IMR-90 (cell line): Measurements from ENCODE around the gene TRAPPC8. TPM values are rescaled to one million over a fixed set of nuclear protein-coding genes. Genes with fewer than 3 reads are reported as not detected.

Experiments used
- ATAC-seq: fragments of 200-7000 bp; cut with Tn5 transposase; 2 replicates; pipeline ENCODE4 v1.9.1; 2020; ENCODE audit warnings: low read depth, mild to moderate bottlenecking, moderate library complexity
- BruUV-seq: library from RNA; stranded (reverse); fragments of 400-500 nt; replicated peaks from 2 replicates; lab custom pipeline; 2021; lab: Mats Ljungman, UMichigan
- CTCF ChIA-PET: fragments of 300-600 bp; formaldehyde crosslinking; extraction: SDS; loops from one replicate; lab custom pipeline; 2021; ENCODE audit warnings: antibody characterized with exemption; lab: Yijun Ruan, JAX
- POLR2A ChIA-PET: fragments of 300-600 bp; sonication (Branson Sonifier 250); formaldehyde crosslinking; loops from one replicate; lab custom pipeline; 2022; ENCODE audit warnings: antibody characterized with exemption; ENCODE audit not compliant: unreplicated experiment; lab: Charles Lee
- DNase-seq: peaks from one replicate; pipeline ENCODE4 v3.0.0; 2013
- H2AFZ ChIP-seq: replicated peaks from 2 replicates; pipeline ENCODE3; 2013; ENCODE audit warnings: low read length, mild to moderate bottlenecking; ENCODE audit not compliant: poor library complexity
- H2AK5ac ChIP-seq: 2 replicates; pipeline ENCODE4 v1.6.1; 2013; ENCODE audit warnings: low read depth, low read length, inconsistent platforms
- H2AK9ac ChIP-seq: replicated peaks from 2 replicates; pipeline ENCODE3; 2013; ENCODE audit warnings: mild to moderate bottlenecking, low read depth, low read length, moderate library complexity; ENCODE audit not compliant: poor library complexity
- H2BK120ac ChIP-seq: 2 replicates; pipeline ENCODE4 v1.6.1; 2013; ENCODE audit warnings: low read depth, low read length, inconsistent platforms
- H2BK15ac ChIP-seq: 3 replicates; pipeline ENCODE4 v1.6.1; 2013; ENCODE audit warnings: low read depth, low read length, inconsistent platforms
- H2BK20ac ChIP-seq: 2 replicates; pipeline ENCODE4 v1.6.1; 2013; ENCODE audit warnings: low read depth, mild to moderate bottlenecking, inconsistent platforms, low read length, moderate library complexity
- H2BK5ac ChIP-seq: 2 replicates; pipeline ENCODE4 v1.6.1; 2013; ENCODE audit warnings: mild to moderate bottlenecking, low read depth, low read length, inconsistent platforms; ENCODE audit not compliant: poor library complexity, severe bottlenecking
- H3K14ac ChIP-seq: replicated peaks from 2 replicates; pipeline ENCODE4 v1.6.1; 2013; ENCODE audit warnings: low read depth, low read length, inconsistent platforms
- H3K18ac ChIP-seq: 2 replicates; pipeline ENCODE4 v1.6.1; 2013; ENCODE audit warnings: low read depth, low read length, control low read depth
- H3K23ac ChIP-seq: 2 replicates; pipeline ENCODE4 v1.6.1; 2013; ENCODE audit warnings: low read depth, low read length, inconsistent platforms
- H3K27ac ChIP-seq: 2 replicates; pipeline ENCODE4 v1.5.1; 2013; ENCODE audit warnings: mild to moderate bottlenecking, control low read depth, low read length; ENCODE audit not compliant: insufficient read depth
- H3K27me3 ChIP-seq: 2 replicates; pipeline ENCODE4 v1.6.1; 2013; ENCODE audit warnings: low read length; ENCODE audit not compliant: control insufficient read depth, insufficient read depth
- H3K36me3 ChIP-seq: 2 replicates; pipeline ENCODE4 v1.6.1; 2013; ENCODE audit warnings: low read length, mixed read lengths; ENCODE audit not compliant: control insufficient read depth, insufficient read depth
- H3K4ac ChIP-seq: 2 replicates; pipeline ENCODE4 v1.6.1; 2013; ENCODE audit warnings: low read depth, low read length, inconsistent platforms
- H3K4me1 ChIP-seq: 2 replicates; pipeline ENCODE4 v1.6.1; 2013; ENCODE audit warnings: low read length, mixed read lengths; ENCODE audit not compliant: control insufficient read depth, insufficient read depth
- H3K4me2 ChIP-seq: 2 replicates; pipeline ENCODE4 v1.6.1; 2013; ENCODE audit warnings: low read depth, mild to moderate bottlenecking, control low read depth, low read length, moderate library complexity
- H3K4me3 ChIP-seq: 2 replicates; pipeline ENCODE4 v1.5.1; 2013; ENCODE audit warnings: low read depth, mild to moderate bottlenecking, control low read depth, low read length, moderate library complexity; ENCODE audit not compliant: insufficient read depth
- H3K56ac ChIP-seq: 2 replicates; pipeline ENCODE4 v1.6.1; 2013; ENCODE audit warnings: low read length, inconsistent platforms; ENCODE audit not compliant: insufficient read depth; ENCODE audit errors: extremely low read depth
- H3K79me1 ChIP-seq, 2 experiments: 2 replicates each; pipeline ENCODE4 v1.6.1; 2013; ENCODE audit warnings: low read length in 2 of 2, inconsistent platforms in 1 of 2, low read depth in 1 of 2
- H3K9ac ChIP-seq: 2 replicates; pipeline ENCODE4 v1.6.1; 2013; ENCODE audit warnings: low read depth, low read length, control low read depth
- H3K9me1 ChIP-seq: 2 replicates; pipeline ENCODE4 v1.6.1; 2013; ENCODE audit warnings: low read length, inconsistent platforms; ENCODE audit not compliant: insufficient read depth
- H3K9me3 ChIP-seq: 2 replicates; pipeline ENCODE4 v1.6.1; 2013; ENCODE audit warnings: low read length; ENCODE audit not compliant: control insufficient read depth, insufficient read depth
- H4K20me1 ChIP-seq: 2 replicates; pipeline ENCODE4 v1.6.1; 2013; ENCODE audit warnings: low read length, inconsistent platforms; ENCODE audit not compliant: insufficient read depth
- H4K5ac ChIP-seq: 2 replicates; pipeline ENCODE4 v1.6.1; 2013; ENCODE audit warnings: mild to moderate bottlenecking, low read depth, low read length, control low read depth
- H4K8ac ChIP-seq, 2 experiments: 2 replicates each; pipeline ENCODE4 v1.6.1; 2013; ENCODE audit warnings: low read depth in 2 of 2, low read length in 2 of 2, control low read depth in 1 of 2, inconsistent platforms in 1 of 2
- H4K91ac ChIP-seq: 2 replicates; pipeline ENCODE4 v1.6.1; 2013; ENCODE audit warnings: low read depth, low read length, inconsistent platforms; ENCODE audit not compliant: insufficient read depth
- BHLHE40 ChIP-seq: fragments of 150-350 bp; IDR thresholded peaks from 2 replicates; pipeline ENCODE4 v1.6.1; 2016; ENCODE audit warnings: mild to moderate bottlenecking, low read depth, low read length
- CEBPB ChIP-seq: IDR thresholded peaks from 2 replicates; pipeline ENCODE4 v1.6.1; 2012; ENCODE audit warnings: low read depth, low read length, improper control_type of control experiment
- CHD1 ChIP-seq: IDR thresholded peaks from 2 replicates; pipeline ENCODE4 v1.6.1; 2012; ENCODE audit warnings: low read depth, low read length, improper control_type of control experiment
- CTCF ChIP-seq: conservative IDR thresholded peaks from 2 replicates; pipeline ENCODE4 v1.5.1; 2012; ENCODE audit warnings: mild to moderate bottlenecking, low read depth, low read length, improper control_type of control experiment
- ELK1 ChIP-seq: fragments of 150-350 bp; IDR thresholded peaks from 2 replicates; pipeline ENCODE4 v1.6.1; 2016; ENCODE audit warnings: low read depth, mild to moderate bottlenecking, low read length, moderate library complexity, borderline replicate concordance
- FOS ChIP-seq: fragments of 150-350 bp; IDR thresholded peaks from 2 replicates; pipeline ENCODE4 v1.6.1; 2016; ENCODE audit warnings: low read depth, low read length
- MAFK ChIP-seq: IDR thresholded peaks from 2 replicates; pipeline ENCODE4 v1.6.1; 2012; ENCODE audit warnings: low read depth, low read length, improper control_type of control experiment
- MAZ ChIP-seq: IDR thresholded peaks from 2 replicates; pipeline ENCODE4 v1.6.1; 2012; ENCODE audit warnings: low read depth, mild to moderate bottlenecking, low read length, improper control_type of control experiment, moderate library complexity, borderline replicate concordance
- MXI1 ChIP-seq: IDR thresholded peaks from 2 replicates; pipeline ENCODE4 v1.6.1; 2012; ENCODE audit warnings: low read depth, mild to moderate bottlenecking, low read length, moderate library complexity, borderline replicate concordance
- NFE2L2 ChIP-seq: fragments of 150-350 bp; IDR thresholded peaks from 2 replicates; pipeline ENCODE4 v1.6.1; 2016; ENCODE audit warnings: low read depth, mild to moderate bottlenecking, low read length
- POLR2A ChIP-seq: IDR thresholded peaks from 2 replicates; pipeline ENCODE4 v1.6.1; 2012; ENCODE audit warnings: mild to moderate bottlenecking, low read depth, low read length
- RAD21 ChIP-seq: IDR thresholded peaks from 2 replicates; pipeline ENCODE4 v1.6.1; 2012; ENCODE audit warnings: low read length, improper control_type of control experiment
- RCOR1 ChIP-seq: IDR thresholded peaks from 2 replicates; pipeline ENCODE4 v1.6.1; 2012; ENCODE audit warnings: mild to moderate bottlenecking, low read length, improper control_type of control experiment; ENCODE audit not compliant: insufficient replicate concordance
- RFX5 ChIP-seq: IDR thresholded peaks from 2 replicates; pipeline ENCODE4 v1.8.0; 2012; ENCODE audit warnings: low read depth, mild to moderate bottlenecking, low read length, moderate library complexity
- SMC3 ChIP-seq: fragments of 150-350 bp; IDR thresholded peaks from 2 replicates; pipeline ENCODE4 v1.6.1; 2016; ENCODE audit warnings: low read depth, mild to moderate bottlenecking, antibody characterized with exemption, low read length, moderate library complexity
- USF2 ChIP-seq: fragments of 150-350 bp; IDR thresholded peaks from 2 replicates; pipeline ENCODE4 v1.6.1; 2017; ENCODE audit warnings: mild to moderate bottlenecking, antibody characterized with exemption, low read length, low read depth
- WGBS, 2 experiments: methylation state at CpG; one replicate each; pipeline versions ENCODE4 v1.1.5 to v1.1.7; 2013; ENCODE audit warnings: missing lambda C conversion rate in 2 of 2; ENCODE audit not compliant: insufficient read length in 1 of 2; ENCODE audit errors: extremely low coverage in 2 of 2; 5-methylcytosine and 5-hydroxymethylcytosine counted together
- dilution Hi-C: fragments of 300-500 bp; cut with HindIII; formaldehyde crosslinking; loops from one replicate; pipeline ENCODE4 v1.14.3; 2018; ENCODE audit warnings: low sequenced_read_pairs; ENCODE audit not compliant: unreplicated experiment
- in situ Hi-C: fragments of 300-500 bp; cut with MboI; formaldehyde crosslinking; loops from 3 replicates; pipeline ENCODE4 v1.14.3; 2019; ENCODE audit warnings: low sequenced_read_pairs, inconsistent platforms, mixed read lengths
- intact Hi-C: fragments of 100-400 bp; cut with micrococcal nuclease; formaldehyde crosslinking; loops from 2 replicates; pipeline ENCODE4 v1.10.0; 2022
- polyA plus RNA-seq, 3 experiments: library from polyadenylated mRNA; depleted of rRNA; stranded (reverse); fragments of >200 nt; gene quantifications; 2 replicates each; pipeline ENCODE4 v1.2.3, GENCODE V29; 2012; ENCODE audit warnings: low replicate concordance in 1 of 3
- total RNA-seq: library from RNA; depleted of rRNA; stranded (reverse); fragments of >200 nt; gene quantifications from 2 replicates; pipeline ENCODE4 v1.2.3, GENCODE V29; 2012

Gene TRAPPC8
- total and polyA plus RNA-seq, 2 of the 4 experiments (the other 2 are of a cell fraction), result 21.8 to 54.3 TPM

GRCh38 chr18:31875301-31875700 lies 67.6 kb downstream of the TRAPPC8 start:
- Histone ChIP-seq H3K4me3 (no peak overlapping the region), H2AK5ac (no peak overlapping the region), H3K9me3 (no peaks in the 10 kb centered on the region), H2AK9ac (no peak overlapping the region), H3K36me3 (peaks cover 15% of the 10 kb centered on the region), H3K4me2 (no peak overlapping the region), H3K23ac (no peak overlapping the region), H3K27me3 (no peaks in the 10 kb centered on the region), H3K4ac (no peak overlapping the region), H3K9me1 (no peaks in the 10 kb centered on the region), H4K8ac (no peak overlapping the region), H3K79me1 (peaks cover under 1 to 4% of the 10 kb centered on the region in 2 experiments; a peak in 1 of 4 replicates), H3K56ac (no peak overlapping the region), H4K20me1 (no peaks in the 10 kb centered on the region), H2BK5ac (no peak overlapping the region), H3K4me1 (no peaks in the 10 kb centered on the region), H2BK120ac (no peak overlapping the region), H2AFZ (no peak overlapping the region), H2BK15ac (no peak overlapping the region), H4K91ac (no peak overlapping the region), H3K9ac (no peak overlapping the region), H4K5ac (no peak overlapping the region), H3K27ac (no peak overlapping the region), H2BK20ac (no peak overlapping the region), H3K14ac (no peak overlapping the region), H3K18ac (no peak overlapping the region)
- in situ Hi-C loops (no loop called here), intact Hi-C loops (no loop called here), dilution Hi-C loops (no loop called here)
- no peak for DNase-seq
- 100% methylated on average over 1 of the region's 2 CpGs; no CpG with 5 or more reads in 1 of the 2 experiments for WGBS, 2 experiments
- ATAC-seq, result no peak
- ChIA-PET POLR2A (no interaction called here), CTCF (no interaction called here)
- TF ChIP-seq CHD1, result no peak
- no peak for TF ChIP-seq RAD21
- TF ChIP-seq CTCF, result no peak
- TF ChIP-seq NFE2L2, result no peak
- no peak for TF ChIP-seq MAFK
- no peak for TF ChIP-seq RFX5
- no peak for TF ChIP-seq FOS
- TF ChIP-seq POLR2A, result no peak
- no peak for TF ChIP-seq RCOR1
- TF ChIP-seq MXI1, result no peak
- TF ChIP-seq SMC3, result no peak
- TF ChIP-seq BHLHE40, result no peak
- no peak for TF ChIP-seq CEBPB
- TF ChIP-seq ELK1, result no peak
- no peak for TF ChIP-seq USF2
- TF ChIP-seq MAZ, result no peak
- no TSS peak for BruUV-seq
